Activated CD8-positive, alpha-beta memory T cell treated with anti-CD3 and anti-CD28 coated beads, Interleukin-2, amount 50 U/mL, for 48 hours (primary cell): Measurements from ENCODE around the gene AAR2.

Experiments
- DNase-seq: peaks from one replicate; pipeline ENCODE4 v3.0.0-alpha.2; 2020

AAR2 gene, protein sequence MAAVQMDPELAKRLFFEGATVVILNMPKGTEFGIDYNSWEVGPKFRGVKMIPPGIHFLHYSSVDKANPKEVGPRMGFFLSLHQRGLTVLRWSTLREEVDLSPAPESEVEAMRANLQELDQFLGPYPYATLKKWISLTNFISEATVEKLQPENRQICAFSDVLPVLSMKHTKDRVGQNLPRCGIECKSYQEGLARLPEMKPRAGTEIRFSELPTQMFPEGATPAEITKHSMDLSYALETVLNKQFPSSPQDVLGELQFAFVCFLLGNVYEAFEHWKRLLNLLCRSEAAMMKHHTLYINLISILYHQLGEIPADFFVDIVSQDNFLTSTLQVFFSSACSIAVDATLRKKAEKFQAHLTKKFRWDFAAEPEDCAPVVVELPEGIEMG

GRCh38 chr20:36235892-36236785 lies at the start of gene AAR2:
TSS of gene AAR2 (plus strand) at chr20:36236478. CDS start at chr20:36239869, 3,391 bp downstream.
- DNase-seq, result peak; percentile 91

GRCh38 chr20:36193977-36194712 lies 42.1 kb upstream of the AAR2 start:
- DNase-seq, result no peak

DNA sequence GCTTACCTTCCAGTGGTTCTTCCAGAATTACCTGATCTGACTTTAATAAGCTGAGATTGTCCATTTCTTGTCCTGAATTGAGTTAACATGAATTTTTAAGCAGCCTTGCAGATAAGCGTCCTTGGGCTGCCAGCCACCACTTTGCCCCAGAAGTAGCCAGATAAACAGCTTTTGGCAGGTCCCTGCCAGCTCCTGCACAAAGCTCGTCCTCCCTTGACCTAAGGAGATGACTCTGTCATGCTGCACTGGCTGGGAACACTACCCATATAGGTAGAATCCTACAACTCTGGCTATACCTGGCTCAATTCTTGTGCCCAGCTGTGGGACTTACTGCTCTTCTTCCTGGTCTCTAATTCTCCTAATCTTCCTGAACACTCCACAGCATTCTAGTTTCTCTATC lies 39.6 kb upstream of the AAR2 start:
- DNase-seq, result no peak

DNA sequence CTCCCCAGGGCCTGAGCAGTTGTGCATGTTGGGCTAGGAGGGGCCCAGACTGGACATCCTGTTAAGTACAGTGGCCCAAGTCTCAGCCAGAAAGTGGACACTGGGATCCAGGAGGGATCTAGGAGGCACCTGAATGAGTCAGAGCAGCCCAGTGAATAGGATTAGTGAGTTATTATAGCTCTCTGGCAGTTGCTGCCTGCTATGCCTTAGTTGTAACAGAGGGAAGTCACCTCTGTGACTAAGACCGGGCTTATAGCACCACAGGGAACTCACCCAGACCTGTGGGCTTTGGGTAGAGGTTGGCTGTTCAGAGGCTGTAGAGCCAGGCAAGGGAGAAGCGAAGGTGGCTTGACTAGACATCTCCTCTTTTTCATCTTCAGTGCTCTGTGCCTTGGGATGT lies 39.0 kb upstream of the AAR2 start:
- no peak for DNase-seq

GRCh38 chr20:36199345-36200257 lies 36.7 kb upstream of the AAR2 start:
- DNase-seq, result peak; percentile 90

DNA sequence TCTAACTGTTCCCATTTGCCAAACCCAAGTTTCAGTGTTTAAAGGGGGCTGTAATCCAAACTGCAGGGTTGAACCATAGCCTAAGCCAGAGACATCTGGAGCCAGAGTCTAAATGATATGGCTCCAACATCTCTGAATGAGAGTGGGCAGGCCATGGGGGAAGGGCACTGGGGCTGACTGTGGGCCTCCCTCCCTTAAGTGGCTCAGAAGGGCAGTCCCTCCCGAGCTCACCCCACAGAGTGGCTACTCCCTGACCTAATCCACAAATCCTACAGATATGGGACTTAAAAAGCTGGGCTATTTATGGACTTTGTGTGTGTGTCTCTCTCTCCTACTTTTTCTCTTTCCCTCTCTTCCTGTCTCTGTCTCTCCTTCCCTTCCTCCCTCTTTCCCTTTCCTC lies 35.8 kb upstream of the AAR2 start:
- no peak for DNase-seq

DNA sequence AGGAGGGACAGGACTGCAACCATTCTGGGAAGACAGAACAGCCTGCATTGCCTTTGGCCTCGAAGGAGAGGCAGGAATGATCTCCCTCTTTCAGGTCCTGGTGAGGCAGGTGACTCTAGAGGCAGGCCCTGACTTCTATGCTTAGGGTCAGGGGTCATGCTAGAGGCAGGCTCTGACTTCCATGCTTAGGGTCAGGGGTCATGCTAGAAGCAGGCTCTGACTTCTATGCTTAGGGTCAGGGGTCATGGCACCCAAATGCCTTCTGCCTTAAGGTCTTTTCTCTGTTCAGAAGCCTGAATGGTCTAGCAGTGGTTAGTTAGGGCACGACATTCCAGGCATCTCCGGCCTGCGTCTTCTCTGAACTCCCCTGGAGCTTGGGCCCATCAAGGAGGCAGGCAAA lies 35.1 kb upstream of the AAR2 start:
- no peak for DNase-seq

DNA sequence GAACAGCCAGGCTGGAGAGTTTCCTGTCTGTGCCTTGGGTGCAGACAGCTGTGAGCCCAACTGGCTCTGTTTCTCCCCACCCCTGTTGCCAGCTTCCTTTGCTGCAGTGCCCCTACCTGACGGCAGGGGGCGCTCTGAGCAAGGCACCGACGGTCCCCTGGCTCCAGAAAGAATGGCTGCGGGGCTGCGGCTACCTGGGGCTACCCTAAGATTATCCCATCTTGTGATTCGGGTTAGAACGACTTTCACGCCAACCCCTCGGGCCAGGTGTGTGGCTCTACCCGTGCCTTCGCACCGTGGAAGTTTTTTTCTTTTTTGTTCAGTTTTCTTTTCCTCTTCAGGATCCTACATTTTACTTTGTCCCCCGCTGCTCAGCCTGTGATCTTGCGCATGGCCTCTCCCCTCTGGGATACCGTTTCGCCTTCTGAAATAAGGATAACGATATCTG lies 33.4 kb upstream of the AAR2 start:
- peak; percentile 95 for DNase-seq

DNA sequence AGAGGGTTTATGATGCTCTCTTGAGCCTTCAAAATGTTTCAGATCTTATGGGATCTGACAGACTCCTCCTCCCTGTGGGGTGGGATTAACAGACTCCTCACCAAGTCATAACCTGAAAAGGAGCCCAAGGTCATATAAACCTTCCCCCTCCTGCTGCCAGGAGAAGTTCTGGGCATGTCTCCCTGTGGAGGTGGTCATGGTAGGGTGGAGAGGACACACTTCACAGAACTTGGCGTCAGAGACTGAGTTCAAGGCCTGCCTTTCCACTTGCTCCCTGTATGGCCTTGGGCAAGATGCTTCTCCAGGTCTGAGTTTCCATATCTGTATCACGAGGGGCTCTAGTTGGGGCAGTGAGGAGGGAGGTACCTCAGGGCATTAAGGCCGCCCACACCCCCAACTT lies 32.4 kb upstream of the AAR2 start:
- no peak for DNase-seq

GRCh38 chr20:36205026-36205425 lies 31.3 kb upstream of the AAR2 start:
- no peak for DNase-seq

DNA sequence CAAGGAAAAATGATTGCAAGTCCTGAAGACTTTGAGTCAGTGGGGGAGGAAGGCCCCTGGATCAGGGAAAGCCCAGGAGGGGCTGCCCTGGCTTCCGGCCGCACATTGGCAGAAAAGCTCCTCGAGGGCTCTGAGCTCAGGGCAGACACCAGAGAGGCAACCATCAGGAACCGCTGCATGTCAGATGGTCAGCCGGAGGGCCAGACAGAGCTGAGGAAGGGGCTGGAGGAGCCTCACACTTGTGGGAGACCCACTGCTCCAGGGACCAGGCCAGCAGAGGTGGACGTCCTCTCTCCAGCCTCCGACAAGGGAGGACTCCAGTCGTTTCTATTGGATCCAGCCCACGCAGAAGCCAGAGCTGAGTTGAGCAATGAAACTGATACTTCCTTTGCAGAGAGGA lies 30.2 kb upstream of the AAR2 start:
- no peak for DNase-seq

- DNase-seq, result no peak
These were observed 29.6 kb upstream of the AAR2 start for GRCh38 chr20:36206641-36207040.

DNA sequence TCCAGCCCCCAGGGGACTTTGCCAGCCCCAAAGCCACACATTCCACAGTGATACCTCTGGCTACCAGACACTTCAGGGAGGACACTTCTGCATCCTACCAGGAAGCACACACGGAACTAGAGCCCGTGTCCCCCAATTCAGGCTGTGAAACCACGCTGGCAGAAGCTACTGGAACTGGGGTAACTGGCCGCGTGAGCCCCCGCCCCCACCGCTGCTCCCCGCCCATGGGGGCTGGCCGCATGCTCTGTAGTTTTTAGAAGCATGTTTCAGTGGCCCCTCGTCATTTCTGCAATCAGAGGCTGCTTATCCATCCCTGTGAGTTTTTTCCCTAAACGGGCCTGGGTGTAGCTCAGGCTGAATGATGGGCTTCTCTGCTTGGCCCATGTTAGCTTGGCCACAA lies 28.7 kb upstream of the AAR2 start:
- DNase-seq, result no peak

- no peak for DNase-seq
These were observed 28.0 kb upstream of the AAR2 start for GRCh38 chr20:36208257-36208656.

- DNase-seq, result no peak
These were observed 25.7 kb upstream of the AAR2 start for GRCh38 chr20:36210436-36211021.

DNA sequence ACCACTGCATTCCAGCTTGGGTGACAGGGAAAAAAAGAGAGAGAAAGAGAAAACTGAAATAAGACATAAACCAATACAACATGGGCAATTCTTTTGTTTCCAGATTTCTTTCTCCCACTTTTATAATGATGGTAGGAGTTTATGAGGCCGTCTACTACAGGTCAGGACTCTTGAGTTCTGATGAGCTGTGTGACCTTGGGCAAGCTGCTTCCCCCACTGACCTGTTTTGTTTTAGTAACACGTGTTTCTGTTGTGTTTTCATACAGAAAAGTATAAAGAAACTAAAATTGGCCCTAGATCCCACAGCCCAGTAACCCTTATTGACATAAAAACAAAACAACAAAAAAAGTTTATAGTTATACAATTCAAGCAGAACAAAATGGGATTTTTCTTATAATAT lies 22.9 kb upstream of the AAR2 start:
- no peak for DNase-seq

GRCh38 chr20:36214684-36215256 lies 21.5 kb upstream of the AAR2 start:
- DNase-seq, result no peak

DNA sequence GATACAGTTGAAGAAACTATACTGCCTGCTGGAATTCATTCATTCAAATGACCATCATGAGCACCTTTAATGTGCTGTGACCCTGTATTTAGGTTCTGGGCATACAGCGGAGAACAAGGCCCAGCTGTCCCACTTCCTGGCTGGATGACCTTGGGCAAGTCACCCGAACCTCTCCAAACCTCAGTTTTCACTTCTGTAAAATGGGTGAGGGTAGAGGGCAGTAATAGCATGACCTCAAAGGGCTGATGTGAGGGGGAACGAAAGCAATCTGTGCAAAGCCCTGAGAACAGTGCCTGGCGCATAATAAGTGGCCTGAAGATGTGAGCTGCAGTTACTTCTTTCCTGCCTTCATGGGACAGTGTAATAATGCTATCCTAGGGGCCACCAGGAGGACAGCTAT lies 20.5 kb upstream of the AAR2 start:
- no peak for DNase-seq

DNA sequence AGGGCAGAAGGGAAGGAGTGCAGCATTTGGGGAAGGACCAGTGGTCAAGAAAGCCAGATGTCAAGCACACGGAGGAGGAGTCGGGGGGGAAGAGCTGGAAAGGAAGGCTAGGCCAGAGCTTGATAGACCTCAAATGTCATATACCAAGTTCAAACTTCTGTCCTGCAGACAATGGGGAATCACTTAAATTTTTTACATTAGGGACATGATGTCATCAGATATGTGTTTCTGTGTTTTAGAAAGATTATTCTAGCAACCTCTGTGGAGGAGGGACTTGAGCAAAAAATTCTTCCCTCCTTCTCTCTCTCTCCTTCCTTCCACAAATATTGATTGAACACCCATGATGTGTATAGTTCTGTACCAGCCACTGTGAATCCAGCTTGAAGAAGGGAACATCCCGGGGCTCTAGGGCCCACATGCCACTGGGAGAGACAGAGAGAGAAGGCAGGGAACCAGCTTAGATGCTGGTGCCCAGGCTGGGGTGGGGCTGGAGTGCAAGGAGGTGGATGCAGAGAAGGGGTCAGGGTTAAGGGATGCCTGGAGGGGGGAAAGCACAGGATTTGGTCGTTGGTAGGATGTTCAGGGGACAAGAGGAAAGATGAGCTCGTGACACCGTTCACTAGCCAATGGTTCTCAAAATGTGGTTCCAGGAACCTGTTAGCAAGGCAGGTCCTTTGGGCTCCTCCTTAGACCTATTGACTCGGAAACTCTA lies 19.8 kb upstream of the AAR2 start:
- DNase-seq, result no peak

- no peak for DNase-seq
These were observed 19.1 kb upstream of the AAR2 start for GRCh38 chr20:36217226-36217625.
